Activated T-cell treated with anti-CD3 and anti-CD28 coated beads, Interleukin-2, amount 50 U/mL, for 24 hours (primary cell): ENCODE measurements around the gene MINDY3.
A peak's percentile ranks its signal among the peaks of the same experiment; 100 is the strongest.

Experiments used
- DNase-seq: peaks from one replicate; pipeline ENCODE4 v3.0.0-alpha.2; 2020
- H3K27ac Mint-ChIP-seq: 2 replicates; pipeline ENCODE4 v1.8.0; 2020; ENCODE audit warnings: mild to moderate bottlenecking, mixed read lengths
- H3K27me3 Mint-ChIP-seq: 2 replicates; pipeline ENCODE4 v1.8.0; 2020; ENCODE audit warnings: mixed read lengths
- H3K36me3 Mint-ChIP-seq: 2 replicates; pipeline ENCODE4 v1.8.0; 2020; ENCODE audit warnings: low read depth, mixed read lengths
- H3K4me1 Mint-ChIP-seq: 2 replicates; pipeline ENCODE4 v1.8.0; 2020; ENCODE audit warnings: low read depth, mixed read lengths
- H3K4me3 Mint-ChIP-seq: 2 replicates; pipeline ENCODE4 v1.8.0; 2020; ENCODE audit warnings: mild to moderate bottlenecking, moderate library complexity, mixed read lengths
- H3K9me3 Mint-ChIP-seq: 2 replicates; pipeline ENCODE4 v1.8.0; 2020; ENCODE audit warnings: mixed read lengths

MINDY3 gene

DNA sequence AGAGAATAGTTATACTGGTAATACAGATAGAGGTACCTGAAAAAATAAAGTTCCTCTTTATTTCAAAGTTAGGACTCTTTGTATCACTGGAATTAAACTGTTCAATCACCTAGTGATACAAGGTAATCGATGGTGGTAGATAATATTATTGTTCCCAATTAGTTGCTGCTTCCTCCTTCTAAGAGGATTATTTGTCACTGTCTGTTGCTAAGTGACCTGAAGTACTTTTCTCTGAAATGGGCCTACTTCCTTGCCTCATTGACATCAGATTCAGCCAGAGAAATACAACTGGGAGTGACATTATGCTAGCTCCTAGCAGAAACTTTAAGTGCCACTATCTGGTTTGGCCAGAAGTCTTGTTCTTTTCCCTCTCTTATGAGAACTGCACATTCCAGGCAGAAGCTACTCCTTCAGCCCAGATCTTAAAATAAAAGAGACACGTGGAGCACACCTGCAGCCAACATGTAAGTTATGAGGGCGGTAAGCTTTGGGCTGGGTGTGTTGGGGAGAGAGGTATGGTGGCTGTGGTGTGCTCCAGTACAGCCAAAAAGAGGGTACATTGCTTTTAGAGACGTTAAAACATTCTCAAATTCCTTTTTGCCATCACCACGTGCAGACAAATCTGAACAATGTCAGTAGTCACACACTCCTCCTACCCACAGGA lies 54.8 kb downstream of the MINDY3 start:
- no peaks in the 10 kb centered on the region for H3K27me3 Mint-ChIP-seq
- H3K36me3 Mint-ChIP-seq: peaks cover 84% of the 10 kb centered on the region
- peaks cover 16% of the 10 kb centered on the region for H3K4me1 Mint-ChIP-seq
- H3K9me3 Mint-ChIP-seq: no peaks in the 10 kb centered on the region
- DNase-seq: no peak
- H3K27ac Mint-ChIP-seq: no peak overlapping the region
- no peak overlapping the region for H3K4me3 Mint-ChIP-seq

DNA sequence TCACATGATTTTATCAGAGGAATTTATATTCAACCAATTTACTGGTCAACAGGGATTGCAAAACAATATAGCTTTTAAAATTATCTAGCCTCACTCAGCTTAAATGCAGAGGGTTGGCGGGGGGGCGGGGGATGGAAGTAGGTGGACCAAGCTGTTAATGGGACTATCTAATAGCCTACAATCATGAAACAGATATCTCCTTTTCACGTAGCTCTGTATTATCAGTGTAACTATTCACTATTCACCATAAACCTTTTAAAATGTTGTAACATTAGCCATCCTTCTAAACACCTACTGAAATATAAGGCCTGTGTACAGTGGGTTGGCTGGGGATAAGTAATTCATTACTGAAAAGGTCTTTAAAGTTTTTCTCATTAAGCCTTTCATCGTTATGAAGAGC lies 56.2 kb downstream of the MINDY3 start:
- H3K4me1 Mint-ChIP-seq: peaks cover 14% of the 10 kb centered on the region
- DNase-seq: no peak
- peaks cover 88% of the 10 kb centered on the region for H3K36me3 Mint-ChIP-seq
- H3K9me3 Mint-ChIP-seq: no peaks in the 10 kb centered on the region
- H3K27me3 Mint-ChIP-seq: no peaks in the 10 kb centered on the region
- H3K4me3 Mint-ChIP-seq: no peak overlapping the region
- no peak overlapping the region for H3K27ac Mint-ChIP-seq

DNA sequence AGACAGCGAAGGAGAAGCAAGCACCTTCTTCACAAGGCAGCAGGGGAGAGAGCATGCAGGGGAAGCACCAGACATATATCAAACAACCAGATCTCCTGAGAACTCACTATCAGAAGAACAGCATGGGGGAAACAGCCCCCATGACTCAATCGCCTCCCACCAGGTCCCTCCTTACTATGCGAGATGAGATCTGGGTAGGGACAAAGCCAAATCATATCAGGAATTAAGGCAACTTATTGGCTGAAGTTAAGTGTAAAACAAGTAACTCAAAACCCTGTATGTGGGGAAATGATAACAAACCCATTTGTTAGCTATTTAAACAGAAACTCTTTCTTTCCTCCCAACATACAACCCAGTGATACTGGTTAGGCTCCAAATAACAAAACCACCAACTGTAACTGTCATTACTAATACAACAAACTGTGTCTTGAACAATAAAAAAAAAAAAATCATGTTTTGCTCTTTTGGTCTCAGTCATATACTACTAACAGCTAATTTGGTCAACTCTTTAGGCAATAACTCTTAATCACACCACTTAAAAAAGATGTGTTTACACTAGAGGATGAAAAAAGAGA lies 57.8 kb downstream of the MINDY3 start:
- Mint-ChIP-seq H3K27ac (peak overlapping the region; percentile 44), H3K4me1 (peaks cover 15% of the 10 kb centered on the region), H3K9me3 (no peaks in the 10 kb centered on the region), H3K4me3 (no peak overlapping the region), H3K27me3 (no peaks in the 10 kb centered on the region), H3K36me3 (peaks cover 80% of the 10 kb centered on the region)
- DNase-seq: no peak

DNA sequence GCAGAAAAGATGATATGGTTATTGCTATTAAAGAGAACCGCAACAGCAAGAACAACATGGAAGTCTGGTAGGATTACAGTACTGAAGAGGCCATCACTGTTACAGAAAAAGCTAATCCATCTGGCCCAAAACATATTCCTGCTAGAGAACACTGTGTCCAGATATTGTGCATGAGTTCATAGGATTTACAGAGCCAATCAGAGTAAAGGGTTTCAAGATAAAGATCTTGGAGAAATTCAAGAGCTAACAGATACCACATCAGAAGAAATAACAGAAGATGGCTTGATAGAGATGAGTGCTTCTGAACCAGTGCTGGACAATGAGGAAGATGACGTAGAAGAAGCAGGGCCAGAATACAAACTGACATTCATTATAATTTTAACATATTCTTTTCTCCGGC lies 58.7 kb downstream of the MINDY3 start:
- H3K27me3 Mint-ChIP-seq: no peaks in the 10 kb centered on the region
- H3K4me1 Mint-ChIP-seq: peaks cover 15% of the 10 kb centered on the region
- H3K4me3 Mint-ChIP-seq: no peak overlapping the region
- H3K36me3 Mint-ChIP-seq: peaks cover 80% of the 10 kb centered on the region
- no peaks in the 10 kb centered on the region for H3K9me3 Mint-ChIP-seq
- H3K27ac Mint-ChIP-seq: no peak overlapping the region
- DNase-seq: no peak

DNA sequence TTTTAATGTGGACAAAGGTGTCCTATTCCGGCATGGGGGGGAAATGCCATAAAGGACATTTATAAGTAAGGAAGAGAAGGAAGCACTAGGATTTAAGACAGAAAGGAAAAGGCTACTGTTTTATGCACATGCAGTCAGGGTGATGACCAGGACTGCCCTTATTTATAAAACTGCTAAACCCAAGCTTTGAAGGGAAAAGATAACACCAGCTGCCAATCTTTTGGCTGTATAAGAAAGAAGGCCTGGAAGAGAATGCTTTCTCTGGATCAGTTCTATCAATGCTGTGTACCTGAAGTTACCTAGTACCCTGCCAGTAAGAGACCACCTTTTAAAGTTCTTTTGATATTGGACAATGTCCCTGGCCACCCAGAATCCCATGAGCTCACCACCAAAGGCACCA lies 59.2 kb downstream of the MINDY3 start:
- H3K36me3 Mint-ChIP-seq: peaks cover 78% of the 10 kb centered on the region
- peaks cover 15% of the 10 kb centered on the region for H3K4me1 Mint-ChIP-seq
- H3K27ac Mint-ChIP-seq: no peak overlapping the region

DNA sequence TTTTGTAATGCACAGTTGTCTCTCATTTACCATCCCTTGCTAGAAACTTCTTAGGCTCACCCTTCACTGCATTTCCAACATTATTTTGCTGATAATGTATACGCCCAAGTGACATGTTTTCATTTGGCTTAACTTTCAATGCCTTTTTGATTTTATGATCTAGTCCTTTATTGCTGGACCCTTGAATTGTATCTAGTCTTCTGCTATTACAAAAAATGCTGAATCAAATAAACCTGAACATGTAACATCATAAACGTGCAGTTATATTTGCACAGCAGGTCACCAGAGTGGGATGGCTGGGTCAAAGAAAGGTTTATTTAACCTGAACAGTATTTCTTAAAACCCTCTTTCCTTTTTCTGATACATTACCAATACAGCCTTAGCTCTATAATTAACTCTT lies 63.0 kb downstream of the MINDY3 start:
- H3K4me1 Mint-ChIP-seq: peaks cover 11% of the 10 kb centered on the region
- DNase-seq: no peak
- H3K27me3 Mint-ChIP-seq: no peaks in the 10 kb centered on the region
- no peak overlapping the region for H3K4me3 Mint-ChIP-seq
- H3K9me3 Mint-ChIP-seq: no peaks in the 10 kb centered on the region
- peaks cover 84% of the 10 kb centered on the region for H3K36me3 Mint-ChIP-seq
- H3K27ac Mint-ChIP-seq: no peak overlapping the region

More for the DNA sequence above, 59.2 kb downstream of the MINDY3 start:
- Mint-ChIP-seq H3K4me3 (no peak overlapping the region), H3K27me3 (no peaks in the 10 kb centered on the region), H3K9me3 (no peaks in the 10 kb centered on the region)
- no peak for DNase-seq

DNA sequence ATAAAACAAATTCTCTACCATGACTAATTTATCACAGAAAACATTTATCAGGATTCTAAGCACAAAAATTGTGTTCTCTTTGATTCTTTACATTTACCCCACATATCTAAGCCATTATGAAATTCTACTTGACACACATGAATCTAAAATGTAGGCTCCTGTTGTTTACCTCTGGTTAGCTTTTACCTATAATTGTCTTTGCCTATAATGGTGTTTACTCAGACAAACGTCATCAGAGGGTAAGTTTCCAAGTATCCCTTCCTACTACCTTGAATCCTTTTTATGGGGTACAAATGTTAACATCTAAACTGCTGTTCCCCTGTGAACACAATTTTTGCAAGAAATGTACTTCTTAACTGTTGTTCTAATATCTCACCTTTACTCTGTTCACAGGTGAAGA lies 63.5 kb downstream of the MINDY3 start:
- Mint-ChIP-seq H3K4me3 (no peak overlapping the region), H3K27me3 (no peaks in the 10 kb centered on the region), H3K27ac (no peak overlapping the region), H3K36me3 (peaks cover 83% of the 10 kb centered on the region), H3K9me3 (no peaks in the 10 kb centered on the region), H3K4me1 (peaks cover 7% of the 10 kb centered on the region)
- DNase-seq: no peak

DNA sequence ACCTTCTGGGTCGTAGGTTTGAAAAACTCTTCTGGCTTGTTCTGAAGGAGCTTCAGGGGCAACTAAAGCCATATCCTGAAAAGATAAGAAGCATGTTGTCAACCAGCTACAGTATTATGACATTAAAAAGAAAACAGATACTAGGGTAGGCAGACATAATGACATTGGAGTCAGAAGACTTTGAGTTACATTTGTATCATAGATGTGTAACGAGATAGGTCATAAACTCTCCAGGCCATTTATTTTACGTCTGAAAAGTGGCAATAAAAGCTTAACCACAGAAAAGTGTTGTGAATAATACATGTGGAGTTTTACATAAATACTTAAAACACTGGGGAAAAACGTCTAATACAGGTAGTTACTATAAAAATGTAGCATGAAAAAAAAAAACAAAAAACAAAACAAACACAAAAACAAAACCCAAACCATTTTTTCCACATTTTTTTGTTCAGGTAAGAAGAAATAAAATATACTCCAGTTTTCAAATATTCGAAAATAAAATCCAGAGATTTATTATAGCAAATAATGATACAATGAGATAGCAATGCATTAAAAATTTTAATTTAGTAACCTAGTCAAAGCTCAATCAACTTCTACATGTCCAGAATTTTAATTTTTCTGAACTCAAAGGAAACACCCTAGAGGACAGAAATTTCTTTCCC lies 64.1 kb downstream of the MINDY3 start:
- H3K4me3 Mint-ChIP-seq: no peak overlapping the region
- DNase-seq: no peak
- H3K27me3 Mint-ChIP-seq: no peaks in the 10 kb centered on the region
- H3K36me3 Mint-ChIP-seq: peaks cover 82% of the 10 kb centered on the region
- no peak overlapping the region for H3K27ac Mint-ChIP-seq
- H3K4me1 Mint-ChIP-seq: peaks cover 4% of the 10 kb centered on the region
- no peaks in the 10 kb centered on the region for H3K9me3 Mint-ChIP-seq

DNA sequence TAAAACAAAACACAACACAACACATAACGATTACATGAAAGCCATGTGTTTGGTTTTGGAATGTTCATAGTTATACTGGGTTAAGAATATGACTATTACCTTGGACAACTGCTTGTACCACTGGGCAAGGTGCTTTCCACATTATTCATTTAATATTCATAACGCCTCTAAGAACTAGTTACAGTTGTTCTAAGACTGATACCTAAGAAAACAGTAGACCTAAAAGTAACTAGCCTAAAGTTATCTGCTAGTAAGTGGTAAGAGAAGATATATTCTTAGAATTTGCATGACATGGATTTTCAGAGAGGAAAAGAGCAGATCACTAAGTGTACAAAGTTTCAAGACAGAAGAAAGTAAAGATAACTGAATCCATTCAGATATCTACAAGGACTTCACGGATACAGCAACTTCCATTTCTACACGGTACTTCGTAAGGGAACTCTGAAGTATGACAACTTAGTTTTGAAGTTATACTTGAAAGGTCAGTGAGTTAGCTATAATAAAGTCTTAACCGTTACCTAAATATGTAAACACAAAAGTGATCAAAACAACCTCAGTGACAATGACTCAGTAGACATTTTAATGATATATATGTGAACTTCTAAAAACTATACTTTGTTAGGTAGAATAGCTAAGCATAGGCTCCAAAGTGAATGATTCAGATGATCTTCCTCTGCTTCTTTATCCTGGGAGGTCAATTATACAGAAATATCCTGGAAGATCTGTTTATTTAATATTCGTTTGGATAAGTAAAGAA lies 65.1 kb downstream of the MINDY3 start:
- Mint-ChIP-seq H3K4me3 (no peak overlapping the region), H3K36me3 (peaks cover 82% of the 10 kb centered on the region), H3K9me3 (no peaks in the 10 kb centered on the region), H3K27me3 (no peaks in the 10 kb centered on the region), H3K27ac (peak overlapping the region; percentile 79), H3K4me1 (peaks cover 4% of the 10 kb centered on the region)
- DNase-seq: no peak

DNA sequence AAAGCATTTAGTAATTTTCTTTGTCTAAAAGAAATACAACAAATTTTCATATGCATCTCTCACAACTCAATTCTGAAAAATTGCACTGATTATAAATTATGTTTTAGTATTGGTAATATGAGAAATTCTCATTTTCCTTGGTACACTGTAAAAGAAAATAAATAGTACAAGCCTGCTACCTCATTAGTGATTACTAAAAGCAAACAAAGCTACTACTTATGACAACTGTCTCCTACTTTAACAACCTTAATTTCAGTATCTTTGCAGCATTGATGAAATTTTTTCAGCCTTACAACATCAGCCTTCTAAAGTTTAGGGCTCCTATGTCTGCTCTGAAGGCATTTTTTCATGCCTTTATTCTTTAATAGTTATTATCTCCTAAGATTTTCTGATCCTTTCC lies 65.7 kb downstream of the MINDY3 start:
- Mint-ChIP-seq H3K27ac (peak overlapping the region; percentile 79), H3K4me3 (no peak overlapping the region), H3K36me3 (peaks cover 83% of the 10 kb centered on the region), H3K4me1 (peaks cover 10% of the 10 kb centered on the region), H3K9me3 (no peaks in the 10 kb centered on the region), H3K27me3 (no peaks in the 10 kb centered on the region)
- DNase-seq: no peak

DNA sequence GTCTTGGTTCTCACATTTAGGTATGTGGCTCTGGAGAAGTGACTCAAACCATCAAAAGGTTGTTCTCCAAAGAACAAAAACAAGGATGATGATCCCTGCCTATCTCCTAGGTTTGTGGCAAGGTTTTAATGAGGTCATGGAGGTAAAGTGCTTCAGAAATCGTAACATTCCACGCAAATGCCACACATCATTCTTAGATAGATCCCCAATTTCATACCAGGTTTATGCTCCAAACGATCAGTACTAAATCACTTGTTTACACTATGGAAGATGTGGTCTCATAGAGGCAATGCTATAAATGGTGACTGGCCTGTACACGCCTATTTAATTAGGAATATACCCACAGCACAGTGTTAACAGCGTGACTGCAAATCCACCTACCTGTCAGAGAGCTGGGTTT lies 66.6 kb downstream of the MINDY3 start:
- H3K27ac Mint-ChIP-seq: no peak overlapping the region
- no peaks in the 10 kb centered on the region for H3K9me3 Mint-ChIP-seq
- H3K4me1 Mint-ChIP-seq: peaks cover 10% of the 10 kb centered on the region

DNA sequence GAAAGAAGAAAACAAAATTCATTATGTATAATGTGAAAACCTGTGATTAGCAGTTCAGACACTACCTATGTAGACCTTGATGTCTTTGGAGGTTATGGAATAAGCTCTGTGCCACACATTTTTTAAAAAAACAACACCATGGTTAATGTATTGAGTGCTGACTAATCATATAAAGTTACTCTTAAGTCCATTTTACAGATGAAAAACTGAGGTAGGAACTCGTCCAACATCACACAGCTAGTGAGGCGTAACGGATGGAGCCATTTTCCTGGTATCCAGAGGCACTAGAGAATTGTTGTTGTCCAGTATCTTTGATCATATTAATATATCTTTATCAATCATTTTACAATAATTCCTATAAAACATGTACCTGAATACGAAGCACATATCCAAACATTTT lies 67.5 kb downstream of the MINDY3 start:
- peaks cover 9% of the 10 kb centered on the region for H3K4me1 Mint-ChIP-seq
- H3K27ac Mint-ChIP-seq: no peak overlapping the region
- no peak for DNase-seq
- H3K4me3 Mint-ChIP-seq: no peak overlapping the region
- H3K27me3 Mint-ChIP-seq: no peaks in the 10 kb centered on the region
- H3K36me3 Mint-ChIP-seq: peaks cover 91% of the 10 kb centered on the region
- H3K9me3 Mint-ChIP-seq: no peaks in the 10 kb centered on the region

More for the DNA sequence above, 66.6 kb downstream of the MINDY3 start:
- Mint-ChIP-seq H3K36me3 (peaks cover 89% of the 10 kb centered on the region), H3K27me3 (no peaks in the 10 kb centered on the region), H3K4me3 (no peak overlapping the region)
- DNase-seq: no peak

DNA sequence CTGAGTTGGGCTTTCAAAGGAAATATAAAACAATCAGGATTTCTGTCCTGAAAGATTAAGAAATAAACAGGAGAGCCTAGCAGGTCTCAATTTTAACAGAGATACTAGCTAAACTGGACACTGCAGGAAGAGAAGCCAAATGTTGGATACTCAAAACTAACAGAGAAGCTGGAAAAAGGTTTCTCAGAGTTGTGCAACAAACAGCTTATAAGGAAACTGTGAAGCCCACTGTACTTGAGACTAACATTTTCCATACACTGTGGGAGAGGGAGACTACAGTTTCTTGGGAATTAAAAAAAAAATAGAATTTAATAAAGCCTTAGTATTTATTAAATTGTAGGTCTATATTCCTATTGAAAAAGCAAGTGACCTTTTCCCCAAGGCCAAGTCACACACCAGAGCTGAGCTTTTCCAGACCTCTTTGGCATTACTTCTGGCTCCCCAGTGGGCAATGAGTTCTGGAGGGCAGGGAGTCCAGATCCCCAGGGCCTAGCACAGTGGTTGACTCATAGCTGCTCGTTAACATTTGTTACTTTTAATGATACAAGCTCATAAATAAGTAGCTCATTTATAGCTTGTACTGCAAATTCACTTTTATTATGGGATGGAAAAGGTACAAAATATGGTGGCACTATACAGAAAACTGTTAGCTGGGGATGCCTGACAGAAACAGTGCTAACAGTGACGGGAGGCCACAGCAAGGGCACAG lies 68.3 kb downstream of the MINDY3 start:
- H3K27me3 Mint-ChIP-seq: no peaks in the 10 kb centered on the region
- H3K4me3 Mint-ChIP-seq: no peak overlapping the region
- DNase-seq: no peak
- peaks cover 9% of the 10 kb centered on the region for H3K4me1 Mint-ChIP-seq
- no peak overlapping the region for H3K27ac Mint-ChIP-seq
- H3K36me3 Mint-ChIP-seq: peaks cover 94% of the 10 kb centered on the region
- no peaks in the 10 kb centered on the region for H3K9me3 Mint-ChIP-seq

DNA sequence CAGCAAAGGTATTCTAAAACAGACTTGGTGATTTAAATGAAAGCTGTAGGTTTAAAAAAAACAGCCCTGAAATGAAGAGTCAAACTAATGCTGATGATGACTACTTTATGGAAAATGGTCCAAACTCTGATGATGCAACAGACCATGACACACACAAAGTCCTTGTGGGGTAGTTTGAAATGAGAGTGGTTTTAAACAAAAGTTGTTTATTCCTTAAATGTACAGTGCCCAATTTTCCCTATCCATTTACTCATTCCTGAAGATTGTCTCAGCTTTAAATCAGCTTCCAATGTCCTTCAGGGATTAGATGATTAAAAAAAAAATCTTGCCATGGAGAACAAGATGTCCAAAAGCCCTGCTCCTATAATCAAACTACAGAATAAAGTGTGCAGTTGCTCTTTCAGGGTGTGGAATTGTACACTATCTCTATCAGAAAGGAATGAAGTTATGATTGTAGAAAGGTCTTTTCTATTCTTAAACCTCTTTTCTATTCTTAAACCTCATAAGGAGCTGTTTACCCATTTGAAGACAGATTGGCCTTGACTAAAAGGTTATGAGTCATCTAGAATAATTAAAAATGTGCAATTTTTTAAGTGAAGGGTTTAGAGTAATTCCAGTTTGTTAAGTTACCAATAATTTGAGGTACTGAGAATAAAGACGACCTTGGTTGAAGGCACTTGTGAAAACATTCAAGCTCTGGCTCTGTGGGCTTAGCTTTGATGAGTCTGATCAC lies 70.3 kb downstream of the MINDY3 start:
- Mint-ChIP-seq H3K9me3 (no peaks in the 10 kb centered on the region), H3K27ac (no peak overlapping the region), H3K4me3 (no peak overlapping the region), H3K36me3 (peaks cover 94% of the 10 kb centered on the region), H3K4me1 (peaks cover 7% of the 10 kb centered on the region), H3K27me3 (no peaks in the 10 kb centered on the region)
- DNase-seq: no peak
